HepG2 (cell line): ENCODE data around the gene TNFSF10. TPM values are rescaled to one million over a fixed set of nuclear protein-coding genes. Genes with fewer than 3 reads are reported as not detected.

Experiments
- ADNP ChIP-seq: sonication (generic); formaldehyde crosslinking; IDR thresholded peaks from 2 replicates; pipeline ENCODE4 v1.4.0; 2020; ENCODE audit warnings: missing genetic modification reagents
- HNRNPUL1 ChIP-seq: fragments of 200-400 bp; formaldehyde crosslinking; IDR thresholded peaks from 2 replicates; pipeline ENCODE4 v1.6.1; 2017; ENCODE audit warnings: low read depth, mild to moderate bottlenecking, low read length, moderate library complexity
- ISL2 ChIP-seq: sonication (generic); formaldehyde crosslinking; IDR thresholded peaks from 2 replicates; pipeline ENCODE4 v1.5.0; 2020; ENCODE audit warnings: missing genetic modification reagents
- KMT2B ChIP-seq: IDR thresholded peaks from 2 replicates; pipeline ENCODE4 v1.6.1; 2016; ENCODE audit warnings: missing genetic modification reagents, missing compliant biosample characterization
- REL ChIP-seq: sonication (generic); formaldehyde crosslinking; conservative IDR thresholded peaks from 2 replicates; pipeline ENCODE4 v1.8.0; 2022; ENCODE audit warnings: mild to moderate bottlenecking, missing genetic modification reagents, moderate library complexity
- RXRB ChIP-seq: IDR thresholded peaks from 2 replicates; pipeline ENCODE4 v1.6.1; 2016; ENCODE audit warnings: borderline replicate concordance, missing genetic modification reagents, missing compliant biosample characterization
- SNRNP70 ChIP-seq: fragments of 200-400 bp; formaldehyde crosslinking; IDR thresholded peaks from 2 replicates; pipeline ENCODE4 v1.6.1; 2017; ENCODE audit warnings: mild to moderate bottlenecking, low read depth, low read length, moderate library complexity
- SOX6 ChIP-seq, 2 experiments: fragments of 450-650 bp in 1 of 2; sonication (generic) in 1 of 2; formaldehyde crosslinking in 1 of 2; IDR thresholded peaks; 2 replicates each; pipeline versions ENCODE4 v1.4.0 to v1.6.1; 2017 to 2020; ENCODE audit warnings: antibody characterized with exemption in 1 of 2, mild to moderate bottlenecking in 1 of 2, missing genetic modification reagents in 1 of 2
- ZNF253 ChIP-seq: sonication (generic); formaldehyde crosslinking; IDR thresholded peaks from 2 replicates; pipeline ENCODE4 v1.8.0; 2022; ENCODE audit warnings: mild to moderate bottlenecking, missing genetic modification reagents, borderline replicate concordance
- polyA plus RNA-seq, 8 experiments: library from polyadenylated mRNA; depleted of rRNA in 3 of 8; stranded (reverse) in 7 of 8; unstranded in 1 of 8; fragments of >200 nt; fragmentation: Illumina TruSeq in 4 of 8; extraction: Trizol in 4 of 8; gene quantifications; 2 replicates each; pipeline versions ENCODE4 v1.2.1 to v1.2.3, GENCODE V29; 2011 to 2016; ENCODE audit warnings: low read depth in 4 of 8, missing spikeins in 1 of 8, mixed read lengths in 1 of 8; ENCODE audit not compliant: insufficient read depth in 1 of 8
- total RNA-seq, 5 experiments: library from RNA; depleted of rRNA; stranded (reverse); fragments of >200 nt; fragmentation: Illumina TruSeq; extraction: Trizol; gene quantifications; 2 replicates each; pipeline ENCODE4 v1.2.3, GENCODE V29; 2016; ENCODE audit warnings: low read depth in 1 of 5
- TF ChIP-seq, protein P1 (sequence below): sonication (generic); formaldehyde crosslinking; IDR thresholded peaks from 2 replicates; pipeline ENCODE4 v1.5.1; 2020; ENCODE audit warnings: mild to moderate bottlenecking, missing genetic modification reagents, borderline replicate concordance
- TF ChIP-seq, protein P2 (sequence below): sonication (generic); formaldehyde crosslinking; IDR thresholded peaks from 2 replicates; pipeline ENCODE4 v1.4.0; 2020; ENCODE audit warnings: missing genetic modification reagents
- TF ChIP-seq, protein P3 (sequence below): sonication (generic); formaldehyde crosslinking; IDR thresholded peaks from 2 replicates; pipeline ENCODE4 v1.8.0; 2022; ENCODE audit warnings: mild to moderate bottlenecking, missing genetic modification reagents, borderline replicate concordance
- TF ChIP-seq, protein P4 (sequence below): sonication (generic); formaldehyde crosslinking; conservative IDR thresholded peaks from 2 replicates; pipeline ENCODE4 v1.8.0; 2022; ENCODE audit warnings: missing genetic modification reagents
- TF ChIP-seq, protein P5 (sequence below): sonication (generic); formaldehyde crosslinking; IDR thresholded peaks from 2 replicates; pipeline ENCODE4 v1.8.1; 2023; ENCODE audit warnings: missing genetic modification reagents, mild to moderate bottlenecking, borderline replicate concordance
- TF ChIP-seq, protein P6 (sequence below): sonication (generic); formaldehyde crosslinking; IDR thresholded peaks from 2 replicates; pipeline ENCODE4 v1.8.1; 2023; ENCODE audit warnings: mild to moderate bottlenecking, missing genetic modification reagents, borderline replicate concordance

Gene TNFSF10
- total and polyA plus RNA-seq, 2 of the 13 experiments (the other 11 are each of a cell fraction or from before 2014, with no cell fraction given) = 8.4 to 9.9 TPM

DNA sequence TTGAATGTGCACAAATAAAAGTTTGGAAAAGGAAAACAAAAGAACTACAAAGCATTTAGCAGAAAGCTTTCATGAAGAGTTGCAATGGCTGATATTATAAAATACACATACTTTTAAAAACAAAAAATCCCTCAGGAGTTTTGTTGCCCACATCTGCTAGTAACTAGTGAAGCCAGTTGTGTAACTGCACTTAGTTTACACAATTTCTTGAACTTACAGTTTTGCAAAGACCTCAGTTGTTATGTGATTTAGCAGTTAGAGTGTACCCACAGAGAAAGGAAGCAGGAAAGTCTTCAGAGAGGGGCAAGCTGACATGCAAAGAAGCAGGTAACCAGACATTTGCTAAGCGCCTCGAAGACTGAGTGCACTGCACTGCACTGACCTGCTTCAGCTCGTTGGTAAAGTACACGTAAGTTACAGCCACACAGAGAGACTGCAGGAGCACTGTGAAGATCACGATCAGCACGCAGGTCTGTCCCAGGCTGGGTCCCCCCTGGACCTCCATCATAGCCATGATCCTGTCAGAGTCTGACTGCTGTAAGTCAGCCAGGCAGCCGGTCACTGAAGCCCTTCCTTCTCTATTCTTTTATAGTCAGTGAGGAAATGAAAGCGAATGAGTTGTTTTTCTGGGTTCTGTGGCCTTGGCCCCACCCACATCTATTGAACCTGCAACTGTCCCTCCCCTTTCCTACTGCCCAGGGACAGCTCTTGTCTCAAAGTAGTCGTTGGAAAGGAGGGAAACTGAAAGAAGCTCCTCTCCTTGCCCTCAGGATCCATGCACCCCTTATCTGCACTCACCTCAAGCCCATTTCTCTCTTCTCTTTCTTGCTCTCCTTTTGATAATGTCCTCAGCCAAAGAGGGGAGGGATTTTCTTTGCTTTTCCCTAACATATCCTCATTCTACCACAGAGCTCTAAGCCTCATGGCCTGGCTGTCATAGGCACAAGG lies at the start of gene TNFSF10 (continued):
- TF ChIP-seq SOX6 (IDR thresholded peaks at IDR 0.05) = no peak
- TF ChIP-seq SOX6 (CRISPR knock-in tag; IDR thresholded peaks at IDR 0.05) = peak; percentile 65
- TF ChIP-seq ZNF253 (CRISPR knock-in tag) = no peak
- TF ChIP-seq, protein P1, sequence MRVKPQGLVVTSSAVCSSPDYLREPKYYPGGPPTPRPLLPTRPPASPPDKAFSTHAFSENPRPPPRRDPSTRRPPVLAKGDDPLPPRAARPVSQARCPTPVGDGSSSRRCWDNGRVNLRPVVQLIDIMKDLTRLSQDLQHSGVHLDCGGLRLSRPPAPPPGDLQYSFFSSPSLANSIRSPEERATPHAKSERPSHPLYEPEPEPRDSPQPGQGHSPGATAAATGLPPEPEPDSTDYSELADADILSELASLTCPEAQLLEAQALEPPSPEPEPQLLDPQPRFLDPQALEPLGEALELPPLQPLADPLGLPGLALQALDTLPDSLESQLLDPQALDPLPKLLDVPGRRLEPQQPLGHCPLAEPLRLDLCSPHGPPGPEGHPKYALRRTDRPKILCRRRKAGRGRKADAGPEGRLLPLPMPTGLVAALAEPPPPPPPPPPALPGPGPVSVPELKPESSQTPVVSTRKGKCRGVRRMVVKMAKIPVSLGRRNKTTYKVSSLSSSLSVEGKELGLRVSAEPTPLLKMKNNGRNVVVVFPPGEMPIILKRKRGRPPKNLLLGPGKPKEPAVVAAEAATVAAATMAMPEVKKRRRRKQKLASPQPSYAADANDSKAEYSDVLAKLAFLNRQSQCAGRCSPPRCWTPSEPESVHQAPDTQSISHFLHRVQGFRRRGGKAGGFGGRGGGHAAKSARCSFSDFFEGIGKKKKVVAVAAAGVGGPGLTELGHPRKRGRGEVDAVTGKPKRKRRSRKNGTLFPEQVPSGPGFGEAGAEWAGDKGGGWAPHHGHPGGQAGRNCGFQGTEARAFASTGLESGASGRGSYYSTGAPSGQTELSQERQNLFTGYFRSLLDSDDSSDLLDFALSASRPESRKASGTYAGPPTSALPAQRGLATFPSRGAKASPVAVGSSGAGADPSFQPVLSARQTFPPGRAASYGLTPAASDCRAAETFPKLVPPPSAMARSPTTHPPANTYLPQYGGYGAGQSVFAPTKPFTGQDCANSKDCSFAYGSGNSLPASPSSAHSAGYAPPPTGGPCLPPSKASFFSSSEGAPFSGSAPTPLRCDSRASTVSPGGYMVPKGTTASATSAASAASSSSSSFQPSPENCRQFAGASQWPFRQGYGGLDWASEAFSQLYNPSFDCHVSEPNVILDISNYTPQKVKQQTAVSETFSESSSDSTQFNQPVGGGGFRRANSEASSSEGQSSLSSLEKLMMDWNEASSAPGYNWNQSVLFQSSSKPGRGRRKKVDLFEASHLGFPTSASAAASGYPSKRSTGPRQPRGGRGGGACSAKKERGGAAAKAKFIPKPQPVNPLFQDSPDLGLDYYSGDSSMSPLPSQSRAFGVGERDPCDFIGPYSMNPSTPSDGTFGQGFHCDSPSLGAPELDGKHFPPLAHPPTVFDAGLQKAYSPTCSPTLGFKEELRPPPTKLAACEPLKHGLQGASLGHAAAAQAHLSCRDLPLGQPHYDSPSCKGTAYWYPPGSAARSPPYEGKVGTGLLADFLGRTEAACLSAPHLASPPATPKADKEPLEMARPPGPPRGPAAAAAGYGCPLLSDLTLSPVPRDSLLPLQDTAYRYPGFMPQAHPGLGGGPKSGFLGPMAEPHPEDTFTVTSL (CRISPR knock-in tag) = 0 out of 2 replicates have a peak, but pooled peaks have one; percentile 35
- no peak for TF ChIP-seq SNRNP70
- TF ChIP-seq ISL2 (CRISPR knock-in tag) = no peak
- no peak for TF ChIP-seq HNRNPUL1
- TF ChIP-seq, protein P2, sequence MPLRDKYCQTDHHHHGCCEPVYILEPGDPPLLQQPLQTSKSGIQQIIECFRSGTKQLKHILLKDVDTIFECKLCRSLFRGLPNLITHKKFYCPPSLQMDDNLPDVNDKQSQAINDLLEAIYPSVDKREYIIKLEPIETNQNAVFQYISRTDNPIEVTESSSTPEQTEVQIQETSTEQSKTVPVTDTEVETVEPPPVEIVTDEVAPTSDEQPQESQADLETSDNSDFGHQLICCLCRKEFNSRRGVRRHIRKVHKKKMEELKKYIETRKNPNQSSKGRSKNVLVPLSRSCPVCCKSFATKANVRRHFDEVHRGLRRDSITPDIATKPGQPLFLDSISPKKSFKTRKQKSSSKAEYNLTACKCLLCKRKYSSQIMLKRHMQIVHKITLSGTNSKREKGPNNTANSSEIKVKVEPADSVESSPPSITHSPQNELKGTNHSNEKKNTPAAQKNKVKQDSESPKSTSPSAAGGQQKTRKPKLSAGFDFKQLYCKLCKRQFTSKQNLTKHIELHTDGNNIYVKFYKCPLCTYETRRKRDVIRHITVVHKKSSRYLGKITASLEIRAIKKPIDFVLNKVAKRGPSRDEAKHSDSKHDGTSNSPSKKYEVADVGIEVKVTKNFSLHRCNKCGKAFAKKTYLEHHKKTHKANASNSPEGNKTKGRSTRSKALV (CRISPR knock-in tag) = no peak
- TF ChIP-seq, protein P3, sequence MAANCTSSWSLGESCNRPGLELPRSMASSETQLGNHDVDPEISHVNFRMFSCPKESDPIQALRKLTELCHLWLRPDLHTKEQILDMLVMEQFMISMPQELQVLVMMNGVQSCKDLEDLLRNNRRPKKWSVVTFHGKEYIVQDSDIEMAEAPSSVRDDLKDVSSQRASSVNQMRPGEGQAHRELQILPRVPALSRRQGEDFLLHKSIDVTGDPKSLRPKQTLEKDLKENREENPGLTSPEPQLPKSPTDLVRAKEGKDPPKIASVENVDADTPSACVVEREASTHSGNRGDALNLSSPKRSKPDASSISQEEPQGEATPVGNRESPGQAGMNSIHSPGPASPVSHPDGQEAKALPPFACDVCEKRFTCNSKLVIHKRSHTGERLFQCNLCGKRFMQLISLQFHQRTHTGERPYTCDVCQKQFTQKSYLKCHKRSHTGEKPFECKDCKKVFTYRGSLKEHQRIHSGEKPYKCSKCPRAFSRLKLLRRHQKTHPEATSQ = no peak
- no peak for TF ChIP-seq REL
- TF ChIP-seq, protein P4, sequence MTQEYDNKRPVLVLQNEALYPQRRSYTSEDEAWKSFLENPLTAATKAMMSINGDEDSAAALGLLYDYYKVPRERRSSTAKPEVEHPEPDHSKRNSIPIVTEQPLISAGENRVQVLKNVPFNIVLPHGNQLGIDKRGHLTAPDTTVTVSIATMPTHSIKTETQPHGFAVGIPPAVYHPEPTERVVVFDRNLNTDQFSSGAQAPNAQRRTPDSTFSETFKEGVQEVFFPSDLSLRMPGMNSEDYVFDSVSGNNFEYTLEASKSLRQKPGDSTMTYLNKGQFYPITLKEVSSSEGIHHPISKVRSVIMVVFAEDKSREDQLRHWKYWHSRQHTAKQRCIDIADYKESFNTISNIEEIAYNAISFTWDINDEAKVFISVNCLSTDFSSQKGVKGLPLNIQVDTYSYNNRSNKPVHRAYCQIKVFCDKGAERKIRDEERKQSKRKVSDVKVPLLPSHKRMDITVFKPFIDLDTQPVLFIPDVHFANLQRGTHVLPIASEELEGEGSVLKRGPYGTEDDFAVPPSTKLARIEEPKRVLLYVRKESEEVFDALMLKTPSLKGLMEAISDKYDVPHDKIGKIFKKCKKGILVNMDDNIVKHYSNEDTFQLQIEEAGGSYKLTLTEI (CRISPR knock-in tag) = no peak
- TF ChIP-seq KMT2B = peak; percentile 52; the same call in 1 of the 2 replicates
- TF ChIP-seq, protein P5, sequence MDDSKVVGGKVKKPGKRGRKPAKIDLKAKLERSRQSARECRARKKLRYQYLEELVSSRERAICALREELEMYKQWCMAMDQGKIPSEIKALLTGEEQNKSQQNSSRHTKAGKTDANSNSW (CRISPR knock-in tag) = no peak
- TF ChIP-seq, protein P6, sequence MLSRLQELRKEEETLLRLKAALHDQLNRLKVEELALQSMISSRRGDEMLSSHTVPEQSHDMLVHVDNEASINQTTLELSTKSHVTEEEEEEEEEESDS (CRISPR knock-in tag) = no peak
- TF ChIP-seq ADNP (CRISPR knock-in tag) = no peak
- TF ChIP-seq RXRB (CRISPR knock-in tag) = peak; percentile 36; the same call in 1 of the 2 replicates
